Hindlimb muscle (tissue), 1 donor: Measurements from ENCODE around the gene PNPLA3. TPM values are rescaled to one million over a fixed set of nuclear protein-coding genes. Genes with fewer than 3 reads are reported as not detected.

Source experiments
- DNase-seq: peaks from one replicate; pipeline ENCODE4 v3.0.0-alpha.2; 2013
- polyA plus RNA-seq: library from polyadenylated mRNA; unstranded; fragments of 120-200 nt; gene quantifications from one replicate; pipeline ENCODE4 v1.2.1, GENCODE V29; 2013; ENCODE audit not compliant: insufficient read length

The PNPLA3 gene
- polyA plus RNA-seq, 1 donor: 0.39 TPM

DNA sequence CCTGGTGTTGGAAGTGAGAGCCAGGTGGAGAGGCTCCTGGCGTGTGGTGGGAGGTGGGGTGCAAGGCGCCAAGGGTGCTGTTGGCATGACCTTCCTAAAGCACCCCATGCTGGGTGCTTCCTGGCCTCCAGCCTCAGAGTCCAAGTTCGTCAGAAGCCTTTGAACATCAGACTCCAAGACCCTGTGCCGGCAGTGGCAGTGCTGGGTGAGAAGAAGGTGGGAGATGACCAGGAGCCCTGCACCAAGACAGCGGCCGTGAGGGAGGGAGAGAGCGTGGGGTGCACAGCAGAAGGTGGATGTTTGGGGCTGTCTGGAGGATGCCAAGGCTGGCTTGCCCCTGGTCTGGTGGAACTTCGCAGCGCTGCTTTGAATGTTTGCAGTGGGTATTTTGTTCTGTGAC lies 70.8 kb downstream of the PNPLA3 start:
- no peak for DNase-seq

DNA sequence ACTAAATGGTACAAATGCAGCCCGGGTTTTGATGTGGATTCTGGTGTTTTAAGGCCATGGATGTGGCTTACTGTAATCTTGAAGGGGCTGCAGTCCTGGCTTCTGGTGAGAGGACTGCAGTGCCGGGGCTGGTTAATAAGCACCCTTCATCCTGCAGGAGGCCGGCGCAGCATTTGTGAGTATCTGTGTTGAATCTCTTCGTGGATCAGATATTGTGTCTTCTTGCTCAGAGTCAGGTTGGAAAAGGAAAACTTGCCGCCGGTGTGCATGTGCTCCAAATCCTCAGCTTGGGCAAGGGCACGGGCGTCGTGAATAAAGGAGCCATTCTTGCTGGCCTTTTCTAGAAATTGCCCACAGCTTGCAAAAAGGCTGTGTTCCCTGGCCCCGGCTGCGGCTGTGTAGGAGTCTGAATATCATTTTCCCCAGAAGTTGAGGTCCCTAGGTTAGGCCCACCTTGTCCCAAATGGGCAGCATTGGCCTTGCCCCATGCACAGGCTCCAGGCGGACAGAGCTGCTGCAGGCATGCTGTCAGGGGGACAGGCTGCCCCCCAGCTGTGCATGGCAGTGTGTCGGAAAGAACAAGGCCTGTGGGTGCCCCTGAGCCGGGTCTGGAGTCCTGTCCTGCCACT lies 71.6 kb downstream of the PNPLA3 start:
- DNase-seq: no peak

DNA sequence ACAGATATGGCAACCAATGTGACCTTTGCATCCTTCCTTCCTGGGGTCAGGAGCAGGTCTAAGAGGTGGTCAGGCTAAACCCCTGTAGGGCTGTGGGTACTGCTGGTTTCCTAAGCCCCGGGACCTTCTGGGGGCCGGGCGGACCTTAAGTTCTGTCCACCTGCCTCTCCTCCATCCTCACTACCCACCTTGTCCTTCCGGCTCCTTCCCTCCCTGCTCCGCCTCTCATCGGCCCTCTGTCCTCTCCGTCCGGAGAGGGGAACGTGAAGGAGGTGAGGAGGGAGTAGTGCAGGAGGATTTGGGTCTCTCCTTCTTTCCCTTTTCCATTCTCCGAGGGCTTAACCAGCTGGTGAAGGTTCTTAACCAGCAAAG lies 72.2 kb downstream of the PNPLA3 start:
- no peak for DNase-seq

DNA sequence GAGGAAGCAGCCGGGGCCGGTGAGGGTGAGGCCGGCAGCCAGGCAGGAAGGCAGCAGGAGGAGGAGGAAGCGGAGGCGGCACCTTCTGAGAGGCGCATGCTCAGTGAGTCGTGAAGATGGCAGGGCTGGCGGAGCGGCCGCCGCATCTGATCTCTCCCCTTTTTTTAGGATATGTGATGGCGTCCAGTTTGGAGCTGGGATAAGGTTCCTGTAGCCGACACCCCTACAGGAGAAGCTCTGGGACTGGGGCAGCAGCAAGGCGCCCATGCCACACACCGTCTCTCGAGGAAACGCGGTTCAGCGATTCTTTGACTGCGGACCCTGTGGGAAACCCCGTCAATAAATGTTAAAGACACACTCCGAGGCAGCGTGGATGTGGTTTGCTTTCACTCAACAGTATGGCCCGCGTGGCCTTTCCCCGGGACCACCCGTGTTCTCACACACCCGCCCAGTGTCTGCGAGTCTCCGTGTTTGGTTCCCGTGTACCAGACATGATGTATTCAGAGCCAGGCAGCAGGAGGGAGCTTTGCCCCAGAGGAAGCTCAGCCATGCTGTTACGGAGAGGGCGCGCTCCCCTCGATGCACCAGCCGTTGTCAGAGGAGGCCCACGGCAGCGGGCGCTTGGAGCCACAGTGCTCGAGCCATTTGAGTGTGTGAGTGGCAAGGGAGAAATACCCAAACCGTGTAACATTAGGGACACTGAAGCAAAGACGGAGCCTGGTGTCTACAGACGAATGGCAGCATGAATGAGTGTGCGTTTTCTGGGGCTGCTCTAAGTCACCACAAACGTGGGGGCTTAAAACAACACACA lies 72.8 kb downstream of the PNPLA3 start:
- DNase-seq: no peak

DNA sequence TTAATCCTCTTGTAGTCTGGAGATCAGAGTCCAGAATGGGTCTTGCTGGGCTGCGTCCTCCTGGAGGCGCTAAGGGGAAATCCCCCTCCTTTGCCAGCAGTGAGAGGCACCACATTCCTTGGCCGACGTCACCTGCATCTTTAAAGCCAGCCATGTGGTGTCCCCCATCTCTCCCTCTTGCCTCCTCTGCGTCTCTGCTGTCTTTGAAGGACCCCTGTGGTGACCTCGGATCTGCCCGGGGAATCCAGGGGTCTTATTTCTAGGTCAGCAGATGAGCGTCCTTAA lies 73.3 kb downstream of the PNPLA3 start:
- DNase-seq: no peak

Other genes with a start within 250 kb of the PNPLA3 start
- 0.80 TPM for gene EFCAB6, start 111.5 kb upstream of the PNPLA3 start, polyA plus RNA-seq
- gene SULT4A1, start 61.3 kb upstream of the PNPLA3 start, polyA plus RNA-seq: 3.5 TPM
- gene PNPLA5, start 31.8 kb upstream of the PNPLA3 start, polyA plus RNA-seq: not detected
- gene SAMM50, start 31.6 kb downstream of the PNPLA3 start, polyA plus RNA-seq: 54.5 TPM
- 52.7 TPM for gene PARVB, start 100.5 kb downstream of the PNPLA3 start, polyA plus RNA-seq